IMR-90 (cell line): ENCODE results near the gene AEN. TPM values are rescaled to one million over a fixed set of nuclear protein-coding genes. Genes with fewer than 3 reads are reported as not detected.

ENCODE experiments used
- ATAC-seq: fragments of 200-7000 bp; cut with Tn5 transposase; 2 replicates; pipeline ENCODE4 v1.9.1; 2020; ENCODE audit warnings: low read depth, mild to moderate bottlenecking, moderate library complexity
- BruUV-seq: library from RNA; stranded (reverse); fragments of 400-500 nt; replicated peaks from 2 replicates; lab custom pipeline; 2021; lab: Mats Ljungman, UMichigan
- CTCF ChIA-PET: fragments of 300-600 bp; formaldehyde crosslinking; extraction: SDS; loops from one replicate; lab custom pipeline; 2021; ENCODE audit warnings: antibody characterized with exemption; lab: Yijun Ruan, JAX
- POLR2A ChIA-PET: fragments of 300-600 bp; sonication (Branson Sonifier 250); formaldehyde crosslinking; loops from one replicate; lab custom pipeline; 2022; ENCODE audit warnings: antibody characterized with exemption; ENCODE audit not compliant: unreplicated experiment; lab: Charles Lee
- DNase-seq: peaks from one replicate; pipeline ENCODE4 v3.0.0; 2013
- H2AFZ ChIP-seq: replicated peaks from 2 replicates; pipeline ENCODE3; 2013; ENCODE audit warnings: low read length, mild to moderate bottlenecking; ENCODE audit not compliant: poor library complexity
- H2AK5ac ChIP-seq: 2 replicates; pipeline ENCODE4 v1.6.1; 2013; ENCODE audit warnings: low read depth, low read length, inconsistent platforms
- H2AK9ac ChIP-seq: replicated peaks from 2 replicates; pipeline ENCODE3; 2013; ENCODE audit warnings: mild to moderate bottlenecking, low read depth, low read length, moderate library complexity; ENCODE audit not compliant: poor library complexity
- H2BK120ac ChIP-seq: 2 replicates; pipeline ENCODE4 v1.6.1; 2013; ENCODE audit warnings: low read depth, low read length, inconsistent platforms
- H2BK15ac ChIP-seq: 3 replicates; pipeline ENCODE4 v1.6.1; 2013; ENCODE audit warnings: low read depth, low read length, inconsistent platforms
- H2BK20ac ChIP-seq: 2 replicates; pipeline ENCODE4 v1.6.1; 2013; ENCODE audit warnings: low read depth, mild to moderate bottlenecking, inconsistent platforms, low read length, moderate library complexity
- H2BK5ac ChIP-seq: 2 replicates; pipeline ENCODE4 v1.6.1; 2013; ENCODE audit warnings: mild to moderate bottlenecking, low read depth, low read length, inconsistent platforms; ENCODE audit not compliant: poor library complexity, severe bottlenecking
- H3K14ac ChIP-seq: replicated peaks from 2 replicates; pipeline ENCODE4 v1.6.1; 2013; ENCODE audit warnings: low read depth, low read length, inconsistent platforms
- H3K18ac ChIP-seq: 2 replicates; pipeline ENCODE4 v1.6.1; 2013; ENCODE audit warnings: low read depth, low read length, control low read depth
- H3K23ac ChIP-seq: 2 replicates; pipeline ENCODE4 v1.6.1; 2013; ENCODE audit warnings: low read depth, low read length, inconsistent platforms
- H3K27ac ChIP-seq: 2 replicates; pipeline ENCODE4 v1.5.1; 2013; ENCODE audit warnings: mild to moderate bottlenecking, control low read depth, low read length; ENCODE audit not compliant: insufficient read depth
- H3K27me3 ChIP-seq: 2 replicates; pipeline ENCODE4 v1.6.1; 2013; ENCODE audit warnings: low read length; ENCODE audit not compliant: control insufficient read depth, insufficient read depth
- H3K36me3 ChIP-seq: 2 replicates; pipeline ENCODE4 v1.6.1; 2013; ENCODE audit warnings: low read length, mixed read lengths; ENCODE audit not compliant: control insufficient read depth, insufficient read depth
- H3K4ac ChIP-seq: 2 replicates; pipeline ENCODE4 v1.6.1; 2013; ENCODE audit warnings: low read depth, low read length, inconsistent platforms
- H3K4me1 ChIP-seq: 2 replicates; pipeline ENCODE4 v1.6.1; 2013; ENCODE audit warnings: low read length, mixed read lengths; ENCODE audit not compliant: control insufficient read depth, insufficient read depth
- H3K4me2 ChIP-seq: 2 replicates; pipeline ENCODE4 v1.6.1; 2013; ENCODE audit warnings: low read depth, mild to moderate bottlenecking, control low read depth, low read length, moderate library complexity
- H3K4me3 ChIP-seq: 2 replicates; pipeline ENCODE4 v1.5.1; 2013; ENCODE audit warnings: low read depth, mild to moderate bottlenecking, control low read depth, low read length, moderate library complexity; ENCODE audit not compliant: insufficient read depth
- H3K56ac ChIP-seq: 2 replicates; pipeline ENCODE4 v1.6.1; 2013; ENCODE audit warnings: low read length, inconsistent platforms; ENCODE audit not compliant: insufficient read depth; ENCODE audit errors: extremely low read depth
- H3K79me1 ChIP-seq, 2 experiments: 2 replicates each; pipeline ENCODE4 v1.6.1; 2013; ENCODE audit warnings: low read length in 2 of 2, inconsistent platforms in 1 of 2, low read depth in 1 of 2
- H3K9ac ChIP-seq: 2 replicates; pipeline ENCODE4 v1.6.1; 2013; ENCODE audit warnings: low read depth, low read length, control low read depth
- H3K9me1 ChIP-seq: 2 replicates; pipeline ENCODE4 v1.6.1; 2013; ENCODE audit warnings: low read length, inconsistent platforms; ENCODE audit not compliant: insufficient read depth
- H3K9me3 ChIP-seq: 2 replicates; pipeline ENCODE4 v1.6.1; 2013; ENCODE audit warnings: low read length; ENCODE audit not compliant: control insufficient read depth, insufficient read depth
- H4K20me1 ChIP-seq: 2 replicates; pipeline ENCODE4 v1.6.1; 2013; ENCODE audit warnings: low read length, inconsistent platforms; ENCODE audit not compliant: insufficient read depth
- H4K5ac ChIP-seq: 2 replicates; pipeline ENCODE4 v1.6.1; 2013; ENCODE audit warnings: mild to moderate bottlenecking, low read depth, low read length, control low read depth
- H4K8ac ChIP-seq, 2 experiments: 2 replicates each; pipeline ENCODE4 v1.6.1; 2013; ENCODE audit warnings: low read depth in 2 of 2, low read length in 2 of 2, control low read depth in 1 of 2, inconsistent platforms in 1 of 2
- H4K91ac ChIP-seq: 2 replicates; pipeline ENCODE4 v1.6.1; 2013; ENCODE audit warnings: low read depth, low read length, inconsistent platforms; ENCODE audit not compliant: insufficient read depth
- CEBPB ChIP-seq: IDR thresholded peaks from 2 replicates; pipeline ENCODE4 v1.6.1; 2012; ENCODE audit warnings: low read depth, low read length, improper control_type of control experiment
- CHD1 ChIP-seq: IDR thresholded peaks from 2 replicates; pipeline ENCODE4 v1.6.1; 2012; ENCODE audit warnings: low read depth, low read length, improper control_type of control experiment
- ELK1 ChIP-seq: fragments of 150-350 bp; IDR thresholded peaks from 2 replicates; pipeline ENCODE4 v1.6.1; 2016; ENCODE audit warnings: low read depth, mild to moderate bottlenecking, low read length, moderate library complexity, borderline replicate concordance
- FOS ChIP-seq: fragments of 150-350 bp; IDR thresholded peaks from 2 replicates; pipeline ENCODE4 v1.6.1; 2016; ENCODE audit warnings: low read depth, low read length
- MAFK ChIP-seq: IDR thresholded peaks from 2 replicates; pipeline ENCODE4 v1.6.1; 2012; ENCODE audit warnings: low read depth, low read length, improper control_type of control experiment
- MAZ ChIP-seq: IDR thresholded peaks from 2 replicates; pipeline ENCODE4 v1.6.1; 2012; ENCODE audit warnings: low read depth, mild to moderate bottlenecking, low read length, improper control_type of control experiment, moderate library complexity, borderline replicate concordance
- MXI1 ChIP-seq: IDR thresholded peaks from 2 replicates; pipeline ENCODE4 v1.6.1; 2012; ENCODE audit warnings: low read depth, mild to moderate bottlenecking, low read length, moderate library complexity, borderline replicate concordance
- NFE2L2 ChIP-seq: fragments of 150-350 bp; IDR thresholded peaks from 2 replicates; pipeline ENCODE4 v1.6.1; 2016; ENCODE audit warnings: low read depth, mild to moderate bottlenecking, low read length
- RAD21 ChIP-seq: IDR thresholded peaks from 2 replicates; pipeline ENCODE4 v1.6.1; 2012; ENCODE audit warnings: low read length, improper control_type of control experiment
- RCOR1 ChIP-seq: IDR thresholded peaks from 2 replicates; pipeline ENCODE4 v1.6.1; 2012; ENCODE audit warnings: mild to moderate bottlenecking, low read length, improper control_type of control experiment; ENCODE audit not compliant: insufficient replicate concordance
- RFX5 ChIP-seq: IDR thresholded peaks from 2 replicates; pipeline ENCODE4 v1.8.0; 2012; ENCODE audit warnings: low read depth, mild to moderate bottlenecking, low read length, moderate library complexity
- WGBS, 2 experiments: methylation state at CpG; one replicate each; pipeline versions ENCODE4 v1.1.5 to v1.1.7; 2013; ENCODE audit warnings: missing lambda C conversion rate in 2 of 2; ENCODE audit not compliant: insufficient read length in 1 of 2; ENCODE audit errors: extremely low coverage in 2 of 2; 5-methylcytosine and 5-hydroxymethylcytosine counted together
- dilution Hi-C: fragments of 300-500 bp; cut with HindIII; formaldehyde crosslinking; loops from one replicate; pipeline ENCODE4 v1.14.3; 2018; ENCODE audit warnings: low sequenced_read_pairs; ENCODE audit not compliant: unreplicated experiment
- in situ Hi-C: fragments of 300-500 bp; cut with MboI; formaldehyde crosslinking; loops from 3 replicates; pipeline ENCODE4 v1.14.3; 2019; ENCODE audit warnings: low sequenced_read_pairs, inconsistent platforms, mixed read lengths
- intact Hi-C: fragments of 100-400 bp; cut with micrococcal nuclease; formaldehyde crosslinking; loops from 2 replicates; pipeline ENCODE4 v1.10.0; 2022
- polyA plus RNA-seq, 3 experiments: library from polyadenylated mRNA; depleted of rRNA; stranded (reverse); fragments of >200 nt; gene quantifications; 2 replicates each; pipeline ENCODE4 v1.2.3, GENCODE V29; 2012; ENCODE audit warnings: low replicate concordance in 1 of 3
- total RNA-seq: library from RNA; depleted of rRNA; stranded (reverse); fragments of >200 nt; gene quantifications from 2 replicates; pipeline ENCODE4 v1.2.3, GENCODE V29; 2012
- TF ChIP-seq, protein P1 (sequence below): conservative IDR thresholded peaks from 2 replicates; pipeline ENCODE4 v1.5.1; 2012; ENCODE audit warnings: mild to moderate bottlenecking, low read depth, low read length, improper control_type of control experiment
- TF ChIP-seq, protein P2 (sequence below): fragments of 150-350 bp; IDR thresholded peaks from 2 replicates; pipeline ENCODE4 v1.6.1; 2017; ENCODE audit warnings: mild to moderate bottlenecking, antibody characterized with exemption, low read length, low read depth

AEN gene
- total and polyA plus RNA-seq, 2 of the 4 experiments (the other 2 are of a cell fraction): 48.6 to 85.5 TPM

GRCh38 chr15:88651971-88652370 lies 30.8 kb downstream of the AEN start:
- in situ Hi-C loops: loop anchor here (25.0 kb wide), 2 partner anchors 185 to 510 kb away; no protein-coding TSS in a partner anchor
- 100% methylated on average over 3 of the region's 9 CpGs; no CpG with 5 or more reads in 1 of the 2 experiments for WGBS, 2 experiments

More at GRCh38 chr15:88651971-88652370, 30.8 kb downstream of the AEN start:
- H3K4ac ChIP-seq: no peak overlapping the region
- no peak overlapping the region for H3K23ac ChIP-seq
- ChIA-PET POLR2A (no interaction called here), CTCF (interaction anchor here (0.7 kb wide), 1 partner anchor 182 kb away, joined by 3 read pairs; no protein-coding TSS in a partner anchor)
- intact Hi-C loops: no loop called here
- no peak overlapping the region for H3K14ac ChIP-seq
- H4K8ac ChIP-seq: no peak overlapping the region
- H2BK20ac ChIP-seq: no peak overlapping the region
- no peak overlapping the region for H3K4me3 ChIP-seq
- H2AK5ac ChIP-seq: no peak overlapping the region
- H3K27me3 ChIP-seq: no peaks in the 10 kb centered on the region
- no peak for ATAC-seq
- H2BK15ac ChIP-seq: no peak overlapping the region
- BruUV-seq: no TSS peak
- H3K4me2 ChIP-seq: no peak overlapping the region
- no peak overlapping the region for H2BK5ac ChIP-seq
- peaks cover 15% of the 10 kb centered on the region for H3K4me1 ChIP-seq
- H4K91ac ChIP-seq: no peak overlapping the region
- no peak overlapping the region for H2AFZ ChIP-seq
- H4K5ac ChIP-seq: no peak overlapping the region
- no peaks in the 10 kb centered on the region for H3K9me3 ChIP-seq
- TF ChIP-seq MAFK: no peak
- TF ChIP-seq CHD1: no peak
- no peak for TF ChIP-seq RFX5
- no peak for TF ChIP-seq MXI1
- TF ChIP-seq RAD21: no peak
- no peak for TF ChIP-seq RCOR1
- TF ChIP-seq, protein P1, sequence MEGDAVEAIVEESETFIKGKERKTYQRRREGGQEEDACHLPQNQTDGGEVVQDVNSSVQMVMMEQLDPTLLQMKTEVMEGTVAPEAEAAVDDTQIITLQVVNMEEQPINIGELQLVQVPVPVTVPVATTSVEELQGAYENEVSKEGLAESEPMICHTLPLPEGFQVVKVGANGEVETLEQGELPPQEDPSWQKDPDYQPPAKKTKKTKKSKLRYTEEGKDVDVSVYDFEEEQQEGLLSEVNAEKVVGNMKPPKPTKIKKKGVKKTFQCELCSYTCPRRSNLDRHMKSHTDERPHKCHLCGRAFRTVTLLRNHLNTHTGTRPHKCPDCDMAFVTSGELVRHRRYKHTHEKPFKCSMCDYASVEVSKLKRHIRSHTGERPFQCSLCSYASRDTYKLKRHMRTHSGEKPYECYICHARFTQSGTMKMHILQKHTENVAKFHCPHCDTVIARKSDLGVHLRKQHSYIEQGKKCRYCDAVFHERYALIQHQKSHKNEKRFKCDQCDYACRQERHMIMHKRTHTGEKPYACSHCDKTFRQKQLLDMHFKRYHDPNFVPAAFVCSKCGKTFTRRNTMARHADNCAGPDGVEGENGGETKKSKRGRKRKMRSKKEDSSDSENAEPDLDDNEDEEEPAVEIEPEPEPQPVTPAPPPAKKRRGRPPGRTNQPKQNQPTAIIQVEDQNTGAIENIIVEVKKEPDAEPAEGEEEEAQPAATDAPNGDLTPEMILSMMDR: no peak
- TF ChIP-seq, protein P2, sequence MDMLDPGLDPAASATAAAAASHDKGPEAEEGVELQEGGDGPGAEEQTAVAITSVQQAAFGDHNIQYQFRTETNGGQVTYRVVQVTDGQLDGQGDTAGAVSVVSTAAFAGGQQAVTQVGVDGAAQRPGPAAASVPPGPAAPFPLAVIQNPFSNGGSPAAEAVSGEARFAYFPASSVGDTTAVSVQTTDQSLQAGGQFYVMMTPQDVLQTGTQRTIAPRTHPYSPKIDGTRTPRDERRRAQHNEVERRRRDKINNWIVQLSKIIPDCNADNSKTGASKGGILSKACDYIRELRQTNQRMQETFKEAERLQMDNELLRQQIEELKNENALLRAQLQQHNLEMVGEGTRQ: no peak
- TF ChIP-seq FOS: no peak
- no peak for TF ChIP-seq NFE2L2
- no peak for TF ChIP-seq CEBPB
- no peak for TF ChIP-seq ELK1
- TF ChIP-seq MAZ: no peak
- H3K79me1 ChIP-seq: no peaks in the 10 kb centered on the region
- dilution Hi-C loops: no loop called here
- no peak overlapping the region for H3K9ac ChIP-seq
- no peak overlapping the region for H2AK9ac ChIP-seq
- peaks cover 15% of the 10 kb centered on the region for H3K9me1 ChIP-seq
- no peak overlapping the region for H3K18ac ChIP-seq
- no peak overlapping the region for H3K27ac ChIP-seq
- H3K56ac ChIP-seq: no peak overlapping the region
- H2BK120ac ChIP-seq: no peak overlapping the region
- H3K36me3 ChIP-seq: no peaks in the 10 kb centered on the region
- DNase-seq: no peak
- no peaks in the 10 kb centered on the region for H4K20me1 ChIP-seq
